ENCODE results near the gene LKAAEAR1.

GRCh38 chr20:64041040-64041780 is 43.0 kb downstream of the LKAAEAR1 start:
- TF ChIP-seq CTCF (IDR thresholded peaks at IDR 0.05 in 4 of 5, conservative IDR thresholded peaks at IDR 0.05 in 1 of 5): no peak
- TF ChIP-seq POLR2A (IDR thresholded peaks at IDR 0.05): no peak
